ENCODE data around the gene SERPINA1.

- TF ChIP-seq, protein P1, sequence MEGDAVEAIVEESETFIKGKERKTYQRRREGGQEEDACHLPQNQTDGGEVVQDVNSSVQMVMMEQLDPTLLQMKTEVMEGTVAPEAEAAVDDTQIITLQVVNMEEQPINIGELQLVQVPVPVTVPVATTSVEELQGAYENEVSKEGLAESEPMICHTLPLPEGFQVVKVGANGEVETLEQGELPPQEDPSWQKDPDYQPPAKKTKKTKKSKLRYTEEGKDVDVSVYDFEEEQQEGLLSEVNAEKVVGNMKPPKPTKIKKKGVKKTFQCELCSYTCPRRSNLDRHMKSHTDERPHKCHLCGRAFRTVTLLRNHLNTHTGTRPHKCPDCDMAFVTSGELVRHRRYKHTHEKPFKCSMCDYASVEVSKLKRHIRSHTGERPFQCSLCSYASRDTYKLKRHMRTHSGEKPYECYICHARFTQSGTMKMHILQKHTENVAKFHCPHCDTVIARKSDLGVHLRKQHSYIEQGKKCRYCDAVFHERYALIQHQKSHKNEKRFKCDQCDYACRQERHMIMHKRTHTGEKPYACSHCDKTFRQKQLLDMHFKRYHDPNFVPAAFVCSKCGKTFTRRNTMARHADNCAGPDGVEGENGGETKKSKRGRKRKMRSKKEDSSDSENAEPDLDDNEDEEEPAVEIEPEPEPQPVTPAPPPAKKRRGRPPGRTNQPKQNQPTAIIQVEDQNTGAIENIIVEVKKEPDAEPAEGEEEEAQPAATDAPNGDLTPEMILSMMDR (conservative IDR thresholded peaks at IDR 0.05 in 1 of 2, IDR thresholded peaks at IDR 0.05 in 1 of 2; ENCODE audit: extremely low read depth in 1 of 2, insufficient read depth in 1 of 2, low read depth in 1 of 2, low read length in 2 of 2), result no peak
- no peak for TF ChIP-seq EZH2 (IDR thresholded peaks at IDR 0.05; ENCODE audit: borderline replicate concordance, low read length)
Measured at GRCh38 chr14:94382099-94382715, 6.2 kb downstream of the SERPINA1 start.
